Caco-2 (cell line): Measurements from ENCODE around the gene SLC7A5. TPM values are rescaled to one million over a fixed set of nuclear protein-coding genes. Genes with fewer than 3 reads are reported as not detected.

Experiments used
- BruUV-seq: library from RNA; stranded (reverse); fragments of 400-500 nt; replicated peaks from 2 replicates; lab custom pipeline; 2021; lab: Mats Ljungman, UMichigan
- CTCF ChIA-PET: fragments of 300-600 bp; sonication (Branson Sonifier 250); formaldehyde crosslinking; loops from one replicate; lab custom pipeline; 2022; ENCODE audit warnings: antibody characterized with exemption; lab: Charles Lee
- POLR2A ChIA-PET: fragments of 300-600 bp; sonication (Branson Sonifier 250); formaldehyde crosslinking; loops from one replicate; lab custom pipeline; 2022; ENCODE audit warnings: antibody characterized with exemption; lab: Charles Lee
- DNase-seq, 2 experiments: peaks; one replicate each; pipeline versions ENCODE4 v3.0.0 to v3.0.0-alpha.2; 2020 to 2022
- H3K27me3 ChIP-seq: replicated peaks from 2 replicates; pipeline ENCODE4 v1.6.0; 2011; ENCODE audit warnings: low read length; ENCODE audit not compliant: control insufficient read depth, insufficient read depth
- H3K36me3 ChIP-seq: 2 replicates; pipeline ENCODE4 v1.5.1; 2011; ENCODE audit warnings: low read length; ENCODE audit not compliant: control insufficient read depth, insufficient read depth
- H3K4me1 ChIP-seq: fragments of 250-450 bp; sonication (Bioruptor Pico); 2 replicates; pipeline ENCODE4 v1.5.1; 2020; ENCODE audit warnings: mild to moderate bottlenecking
- H3K4me3 ChIP-seq: 2 replicates; pipeline ENCODE4 v1.5.1; 2011; ENCODE audit warnings: low read depth, mild to moderate bottlenecking, control low read depth, low read length
- H3K9me3 ChIP-seq: fragments of 250-450 bp; sonication (Bioruptor Pico); 2 replicates; pipeline ENCODE4 v1.5.1; 2020; ENCODE audit warnings: mild to moderate bottlenecking, moderate library complexity
- H3K27ac Mint-ChIP-seq: one replicate; pipeline ENCODE4 v1.8.0; 2022; ENCODE audit warnings: mixed read lengths; ENCODE audit not compliant: unreplicated experiment
- H3K27me3 Mint-ChIP-seq: one replicate; pipeline ENCODE4 v1.8.0; 2022; ENCODE audit warnings: mixed read lengths; ENCODE audit not compliant: insufficient read depth, unreplicated experiment
- H3K36me3 Mint-ChIP-seq: one replicate; pipeline ENCODE4 v1.8.0; 2022; ENCODE audit warnings: mild to moderate bottlenecking, mixed read lengths; ENCODE audit not compliant: insufficient read depth, unreplicated experiment
- H3K4me1 Mint-ChIP-seq: one replicate; pipeline ENCODE4 v1.8.0; 2022; ENCODE audit warnings: low read depth, mixed read lengths; ENCODE audit not compliant: unreplicated experiment
- H3K4me3 Mint-ChIP-seq: one replicate; pipeline ENCODE4 v1.8.0; 2022; ENCODE audit warnings: mild to moderate bottlenecking, moderate library complexity, mixed read lengths; ENCODE audit not compliant: unreplicated experiment
- H3K9me3 Mint-ChIP-seq: one replicate; pipeline ENCODE4 v1.8.0; 2022; ENCODE audit warnings: mixed read lengths; ENCODE audit not compliant: unreplicated experiment
- CTCF ChIP-seq, 2 experiments: fragments of 200-600 bp in 1 of 2; IDR thresholded peaks; 1 replicate in 1 of 2; 2 replicates in 1 of 2; pipeline versions ENCODE4 v1.5.1 to v1.8.0; 2011 to 2022; ENCODE audit warnings: antibody characterized with exemption in 1 of 2, control low read depth in 1 of 2, inconsistent platforms in 1 of 2, low read depth in 1 of 2, low read length in 1 of 2, mild to moderate bottlenecking in 1 of 2, moderate library complexity in 1 of 2; ENCODE audit not compliant: insufficient read depth in 1 of 2, severe bottlenecking in 1 of 2, unreplicated experiment in 1 of 2
- intact Hi-C: fragments of 100-400 bp; cut with micrococcal nuclease; formaldehyde crosslinking; loops from one replicate; pipeline ENCODE4 v1.10.0; 2022; ENCODE audit not compliant: unreplicated experiment
- total RNA-seq: library from RNA; stranded (reverse); gene quantifications from 2 replicates; pipeline ENCODE4 v1.2.3, GENCODE V29; 2022

The SLC7A5 gene
- total RNA-seq, 1 experiment from 2014 or later: 534 TPM

DNA sequence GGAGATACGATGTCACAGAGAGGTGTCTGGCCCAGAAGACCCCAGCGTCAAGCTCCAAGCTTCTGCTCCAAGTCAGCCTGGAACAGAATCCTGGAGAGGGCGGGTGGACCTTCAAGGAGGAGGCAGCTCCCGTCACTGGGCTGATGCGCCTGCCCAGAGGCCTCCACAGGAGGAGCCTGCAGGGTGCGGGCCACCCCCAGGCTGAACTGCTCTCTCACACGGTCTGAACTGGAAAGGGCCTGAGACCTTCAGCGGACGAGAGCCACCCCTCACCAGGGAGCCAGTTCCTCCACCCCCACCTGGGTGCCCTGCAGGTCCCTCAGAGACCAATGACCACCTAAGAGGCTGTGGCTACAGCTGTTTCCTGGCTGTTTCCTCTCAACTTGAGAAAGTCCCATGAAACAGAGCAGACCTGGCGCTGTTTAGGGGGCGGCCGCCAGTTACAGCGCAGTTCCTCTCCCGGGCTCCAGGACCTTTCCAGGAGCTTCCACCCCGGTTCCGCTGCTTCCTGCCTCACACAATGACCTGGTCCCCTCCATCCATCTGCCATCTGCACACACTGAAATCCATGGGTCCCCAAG lies 67.5 kb downstream of the SLC7A5 start:
- no peak for TF ChIP-seq CTCF (IDR thresholded peaks at IDR 0.05; ENCODE audit: insufficient read depth in 1 of 2, low read depth in 1 of 2, low read length in 1 of 2, severe bottlenecking in 1 of 2, unreplicated experiment in 1 of 2)
- no TSS peak for BruUV-seq
- peaks cover 11% of the 10 kb centered on the region for H3K9me3 Mint-ChIP-seq
- DNase-seq: no peak
- CTCF ChIA-PET: no interaction called here
- H3K27ac Mint-ChIP-seq: no peak overlapping the region
- H3K36me3 ChIP-seq: no peaks in the 10 kb centered on the region
- H3K36me3 Mint-ChIP-seq: peaks cover 11% of the 10 kb centered on the region
- H3K4me3 ChIP-seq: no peak overlapping the region
- H3K27me3 ChIP-seq: no peaks in the 10 kb centered on the region
- peaks cover 7% of the 10 kb centered on the region for H3K4me1 Mint-ChIP-seq
- peaks cover 15% of the 10 kb centered on the region for H3K9me3 ChIP-seq
- H3K4me1 ChIP-seq: peaks cover 10% of the 10 kb centered on the region
- intact Hi-C loops: no loop called here
- H3K27me3 Mint-ChIP-seq: no peaks in the 10 kb centered on the region
- H3K4me3 Mint-ChIP-seq: no peak overlapping the region
- POLR2A ChIA-PET: no interaction called here

DNA sequence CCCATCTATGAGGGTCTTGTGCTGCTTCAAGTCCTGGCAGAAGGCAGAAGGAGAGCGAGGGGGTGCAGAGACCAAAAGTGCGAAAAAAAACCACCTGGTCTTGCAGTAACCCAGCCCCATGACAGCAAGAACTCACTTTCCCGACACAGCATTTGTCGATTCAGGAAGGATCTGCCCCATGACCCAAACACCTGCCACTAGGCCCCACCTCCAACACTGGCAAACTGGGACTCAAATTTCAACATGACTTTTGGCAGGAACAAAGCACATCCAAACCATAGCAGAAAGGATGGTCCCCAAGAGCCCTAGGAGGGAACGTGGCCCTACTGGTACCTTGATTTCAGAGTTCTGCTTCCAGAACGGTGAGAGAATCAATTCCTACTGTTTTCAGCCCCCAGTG lies 68.8 kb downstream of the SLC7A5 start:
- no peak for DNase-seq
- Mint-ChIP-seq H3K9me3 (peaks cover 11% of the 10 kb centered on the region), H3K27me3 (no peaks in the 10 kb centered on the region), H3K27ac (no peak overlapping the region), H3K36me3 (peaks cover 7% of the 10 kb centered on the region), H3K4me3 (no peak overlapping the region), H3K4me1 (no peaks in the 10 kb centered on the region)
- Histone ChIP-seq H3K36me3 (no peaks in the 10 kb centered on the region), H3K4me1 (no peaks in the 10 kb centered on the region), H3K27me3 (no peaks in the 10 kb centered on the region), H3K4me3 (no peak overlapping the region), H3K9me3 (peaks cover 15% of the 10 kb centered on the region)
- intact Hi-C loops: no loop called here
- no peak for TF ChIP-seq CTCF (IDR thresholded peaks at IDR 0.05; ENCODE audit: insufficient read depth in 1 of 2, low read depth in 1 of 2, low read length in 1 of 2, severe bottlenecking in 1 of 2, unreplicated experiment in 1 of 2)
- CTCF ChIA-PET: no interaction called here
- POLR2A ChIA-PET: no interaction called here
- BruUV-seq: no TSS peak

DNA sequence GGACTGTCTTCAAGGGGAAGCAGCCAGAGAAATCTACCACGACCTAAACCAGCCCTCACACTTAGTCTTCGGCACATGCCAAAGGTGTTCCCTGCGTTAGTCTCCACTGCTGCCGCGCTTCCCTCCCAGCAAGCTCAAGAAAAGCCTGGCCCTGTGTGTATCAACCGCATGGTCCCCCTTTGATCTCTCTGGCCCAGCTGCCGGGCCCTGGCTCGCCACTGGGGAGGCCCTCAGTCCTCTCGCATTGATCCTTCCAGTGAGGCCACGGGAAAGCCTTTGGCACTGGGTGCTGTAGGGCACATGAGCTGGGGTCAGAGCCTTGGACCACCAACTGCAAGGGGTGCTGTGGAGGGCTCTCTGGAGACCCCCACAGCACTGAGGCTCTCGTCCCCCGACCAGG lies 74.0 kb downstream of the SLC7A5 start:
- Mint-ChIP-seq H3K27ac (no peak overlapping the region), H3K9me3 (peaks cover 11% of the 10 kb centered on the region), H3K4me3 (no peak overlapping the region), H3K36me3 (no peaks in the 10 kb centered on the region), H3K4me1 (peaks cover 19% of the 10 kb centered on the region), H3K27me3 (no peaks in the 10 kb centered on the region)
- TF ChIP-seq CTCF (IDR thresholded peaks at IDR 0.05; ENCODE audit: insufficient read depth in 1 of 2, low read depth in 1 of 2, low read length in 1 of 2, severe bottlenecking in 1 of 2, unreplicated experiment in 1 of 2): no peak
- BruUV-seq: no TSS peak
- ChIA-PET CTCF (no interaction called here), POLR2A (no interaction called here)
- H3K4me3 ChIP-seq: no peak overlapping the region
- 0 out of 2 replicates have a peak, but pooled peaks cover 5% of the 10 kb centered on the region for H3K9me3 ChIP-seq
- H3K36me3 ChIP-seq: no peaks in the 10 kb centered on the region
- DNase-seq: no peak
- intact Hi-C loops: no loop called here
- no peaks in the 10 kb centered on the region for H3K27me3 ChIP-seq
- H3K4me1 ChIP-seq: peaks cover 11% of the 10 kb centered on the region
